NCI-H2171 treated with DMSO at 0.1 percent for 48 hours (cell line): ENCODE results near the gene GJC2.
A peak's percentile ranks its signal among the peaks of the same experiment; 100 is the strongest.

Experiments used
- DNase-seq: peaks from one replicate; lab custom pipeline; 2025; lab: John Stamatoyannopoulos, UW

The GJC2 gene

GRCh38 chr1:228158151-228159007, 8.6 kb downstream of the GJC2 start:
- no peak for DNase-seq

- DNase-seq: no peak
Observed at GRCh38 chr1:228159008-228159665, 9.4 kb downstream of the GJC2 start.

GRCh38 chr1:228160201-228160761, 10.6 kb downstream of the GJC2 start:
- no peak for DNase-seq

GRCh38 chr1:228161362-228161761, 11.6 kb downstream of the GJC2 start:
- DNase-seq: no peak

GRCh38 chr1:228161866-228162265, 12.1 kb downstream of the GJC2 start:
- DNase-seq: no peak

GRCh38 chr1:228162286-228163006, 12.7 kb downstream of the GJC2 start:
- DNase-seq: no peak

GRCh38 chr1:228163007-228163753, 13.4 kb downstream of the GJC2 start:
- DNase-seq: no peak

- no peak for DNase-seq
Observed at GRCh38 chr1:228163776-228164519, 14.2 kb downstream of the GJC2 start.

- no peak for DNase-seq
Observed at GRCh38 chr1:228164561-228165371, 15.0 kb downstream of the GJC2 start.

- DNase-seq: peak; percentile 96
Observed at GRCh38 chr1:228165372-228166169, 15.8 kb downstream of the GJC2 start, which contains the start of gene IBA57. TSS of gene IBA57 (plus strand) at chr1:228165804. CDS start at chr1:228165817, 13 bp downstream.

GRCh38 chr1:228166170-228166936, 16.6 kb downstream of the GJC2 start:
- peak; percentile 72 for DNase-seq

- DNase-seq: no peak
Observed at GRCh38 chr1:228168563-228169270, 19.0 kb downstream of the GJC2 start.

- DNase-seq: no peak
Observed at GRCh38 chr1:228169345-228169744, 19.6 kb downstream of the GJC2 start.

- DNase-seq: no peak
Observed at GRCh38 chr1:228170666-228171065, 20.9 kb downstream of the GJC2 start.

GRCh38 chr1:228171221-228171891, 21.6 kb downstream of the GJC2 start:
- DNase-seq: no peak

- DNase-seq: no peak
Observed at GRCh38 chr1:228172591-228173527, 23.1 kb downstream of the GJC2 start.
